ENCODE measurements around the gene CPT1A.

- TF ChIP-seq CTCF (IDR thresholded peaks at IDR 0.05): no peak
- TF ChIP-seq CHD2 (IDR thresholded peaks at IDR 0.05; ENCODE audit: low read length, partially characterized antibody): no peak
- TF ChIP-seq SMC3 (IDR thresholded peaks at IDR 0.05; ENCODE audit: low read depth, low read length): no peak
- no peak for TF ChIP-seq JUND (IDR thresholded peaks at IDR 0.05)
Measured at GRCh38 chr11:68735646-68736045, 106.1 kb downstream of the CPT1A start.

Data from SK-N-SH (cell line).